ENCODE measurements around the gene TMTC1.

The TMTC1 gene

GRCh38 chr12:29778531-29778930 lies 5.2 kb downstream of the TMTC1 start:
- DNase-seq = no peak

DNA sequence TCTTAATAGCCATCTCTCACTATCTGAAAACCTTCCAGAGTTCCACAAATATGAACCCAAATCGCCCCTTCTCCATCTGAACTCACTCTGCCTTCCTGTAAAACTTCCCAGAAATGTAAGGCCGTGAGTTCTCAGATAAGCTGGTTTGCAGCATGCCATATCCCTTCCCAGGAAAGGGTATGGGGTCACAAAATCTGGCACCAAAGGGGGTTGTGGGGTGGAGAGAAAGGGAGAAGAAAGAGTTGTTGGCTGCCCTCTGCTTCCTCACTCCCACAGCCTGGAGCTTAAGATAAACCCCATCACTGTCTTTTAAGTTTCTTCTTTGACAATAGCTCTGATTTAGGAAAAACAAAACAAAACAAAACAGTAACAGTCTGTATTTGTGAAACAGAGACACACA lies 10.7 kb downstream of the TMTC1 start:
- DNase-seq = no peak

DNA sequence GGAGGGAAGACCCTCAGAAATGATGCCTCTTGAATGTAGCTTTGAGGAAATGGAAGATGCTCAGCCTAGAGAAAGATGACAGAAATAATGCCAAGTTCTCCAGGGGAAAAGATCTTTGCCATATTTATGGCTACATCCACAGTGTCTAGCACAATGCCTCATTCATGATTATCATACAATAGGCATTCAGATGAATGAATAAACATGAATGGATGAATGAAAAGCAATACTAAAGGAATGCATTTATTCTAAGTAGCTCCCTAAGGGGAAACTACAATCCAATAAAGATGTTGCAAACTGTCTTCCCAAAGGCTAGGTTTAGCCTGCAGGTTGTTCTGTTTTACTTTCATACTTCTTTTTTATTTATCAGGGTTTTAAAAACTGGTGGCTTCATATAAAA lies 12.0 kb downstream of the TMTC1 start:
- no peak for DNase-seq

DNA sequence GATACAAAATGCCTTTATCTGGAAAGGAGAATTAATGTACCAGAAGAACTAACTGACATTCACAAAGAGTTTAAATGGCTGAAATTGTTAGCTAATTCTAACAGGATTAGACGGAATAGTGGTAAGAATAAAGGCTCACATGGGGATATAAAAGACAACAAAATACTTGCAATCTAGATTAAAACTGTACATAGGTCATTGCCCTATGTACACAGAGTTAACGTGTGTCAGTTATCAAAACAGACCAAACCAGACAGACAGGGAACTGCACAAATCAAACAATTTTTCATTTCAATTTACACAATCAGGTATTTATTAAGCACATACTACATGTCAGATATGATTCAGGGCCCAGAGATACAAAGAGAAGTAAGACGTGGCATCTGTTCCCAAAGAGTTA lies 12.6 kb downstream of the TMTC1 start:
- no peak for DNase-seq

GRCh38 chr12:29769162-29769858 lies 14.4 kb downstream of the TMTC1 start:
- DNase-seq = no peak

DNA sequence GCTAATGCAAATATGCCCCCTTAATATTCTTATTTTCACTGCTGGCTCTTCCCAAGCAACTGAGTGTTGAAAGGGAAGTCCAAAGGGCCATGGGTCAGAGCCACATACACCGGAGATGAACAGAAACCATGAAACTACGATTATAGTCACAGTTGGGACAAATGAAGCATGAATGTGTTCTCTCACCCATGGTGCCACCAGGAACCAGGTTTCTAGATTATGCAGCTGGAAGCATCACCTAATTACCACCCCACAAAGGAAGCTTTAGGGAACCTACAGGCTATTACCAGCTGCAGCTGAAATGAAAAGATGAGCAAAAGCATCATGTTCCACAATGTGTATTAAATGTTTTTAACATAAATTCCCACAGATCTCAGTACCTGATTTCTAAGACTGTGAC lies 15.4 kb downstream of the TMTC1 start:
- no peak for DNase-seq

DNA sequence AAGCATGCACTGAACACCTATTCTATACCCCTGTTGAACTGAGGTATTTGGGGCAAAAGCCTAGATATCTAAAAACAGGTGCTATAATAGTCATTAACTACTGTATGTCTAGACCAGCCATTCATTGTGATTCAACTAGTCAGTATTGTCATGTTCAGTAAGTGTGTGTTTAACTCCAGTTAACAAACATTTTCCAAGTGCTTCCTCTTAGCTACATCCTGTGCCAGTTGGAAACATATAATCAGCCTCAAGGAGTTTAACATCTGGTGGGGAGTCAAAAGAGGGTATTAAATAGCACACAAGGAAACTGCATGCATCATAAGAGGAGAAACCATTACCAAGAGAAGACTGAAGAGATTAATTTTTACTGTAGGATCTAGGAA lies 20.4 kb downstream of the TMTC1 start:
- no peak for DNase-seq

DNA sequence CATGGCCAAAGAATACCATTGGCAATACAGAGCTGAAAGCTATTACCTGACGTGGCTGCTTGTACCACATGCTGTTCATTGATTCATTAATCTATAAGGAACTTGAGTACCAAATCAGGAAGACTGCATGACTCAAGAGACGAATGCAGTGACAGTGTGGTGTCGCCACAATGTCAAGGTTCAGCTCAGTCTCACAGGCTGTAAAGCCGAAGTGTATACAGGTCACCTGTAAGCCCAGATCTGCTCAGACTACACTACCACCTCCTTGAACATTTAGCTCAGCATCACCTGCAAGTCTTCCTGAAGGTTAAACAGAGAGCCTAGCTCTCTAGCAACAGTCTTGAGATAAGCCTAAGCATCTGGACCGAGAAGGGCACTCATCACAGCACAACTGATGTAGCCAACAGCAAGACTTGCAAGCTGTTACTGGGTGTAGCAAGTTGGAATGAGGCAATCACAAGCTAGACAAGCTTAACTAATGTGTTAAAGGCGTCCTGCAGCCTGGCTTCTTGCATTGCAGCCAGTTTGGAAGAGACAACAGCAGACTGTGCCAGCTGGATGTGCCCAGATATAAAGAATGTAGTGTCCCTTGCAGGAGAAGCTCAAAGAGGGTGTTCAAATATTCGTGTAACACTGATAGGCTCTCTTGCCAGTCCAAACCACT lies 21.0 kb downstream of the TMTC1 start:
- no peak for DNase-seq

DNA sequence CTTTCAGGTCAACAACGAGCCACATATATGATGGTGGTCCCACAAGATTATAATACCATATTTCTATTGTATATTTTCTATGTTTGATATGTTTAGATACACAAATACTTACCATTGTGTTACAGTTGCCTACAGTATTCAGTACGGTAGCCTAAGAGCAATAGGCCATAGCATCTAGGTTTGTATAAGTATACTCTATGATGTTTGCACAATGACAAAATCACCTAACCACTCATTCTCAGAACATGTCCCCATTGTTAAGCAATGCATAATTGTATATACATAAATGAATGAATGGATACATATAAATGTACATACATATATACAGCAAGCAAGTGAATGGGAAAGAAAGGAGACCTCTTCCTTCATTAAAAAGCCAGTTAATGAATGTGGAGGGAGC lies 23.8 kb downstream of the TMTC1 start:
- DNase-seq = no peak

DNA sequence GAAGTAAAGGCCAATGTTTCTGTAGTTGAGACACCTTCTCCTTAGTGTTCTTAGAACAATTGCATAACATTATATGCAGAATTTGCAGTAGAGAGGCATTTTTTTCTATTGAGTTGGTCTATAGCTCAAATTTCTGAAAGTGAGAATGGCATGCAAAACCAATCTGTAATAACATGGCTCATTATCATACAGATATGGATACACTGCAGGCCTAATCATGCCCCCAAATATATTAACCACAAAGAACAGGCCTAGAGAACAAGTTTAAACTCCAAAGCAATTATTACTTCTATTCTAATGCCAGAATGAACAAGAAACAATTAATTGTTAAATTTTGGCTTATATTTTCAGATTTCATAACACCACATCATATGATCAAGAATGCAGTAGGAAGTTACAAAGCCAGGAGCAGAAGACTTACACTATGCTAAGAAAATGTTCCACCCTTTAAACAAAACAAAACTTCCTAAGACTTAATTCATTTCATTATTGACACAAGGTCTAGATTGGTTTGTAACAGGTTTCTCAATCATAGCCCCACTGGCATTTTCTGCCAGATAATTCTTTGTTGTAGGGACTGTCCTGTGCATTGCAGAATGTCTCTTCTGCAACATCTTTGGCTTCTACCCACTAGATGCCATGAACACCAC lies 26.9 kb downstream of the TMTC1 start:
- no peak for DNase-seq

GRCh38 chr12:29754235-29755189 lies 29.2 kb downstream of the TMTC1 start:
- DNase-seq = no peak

DNA sequence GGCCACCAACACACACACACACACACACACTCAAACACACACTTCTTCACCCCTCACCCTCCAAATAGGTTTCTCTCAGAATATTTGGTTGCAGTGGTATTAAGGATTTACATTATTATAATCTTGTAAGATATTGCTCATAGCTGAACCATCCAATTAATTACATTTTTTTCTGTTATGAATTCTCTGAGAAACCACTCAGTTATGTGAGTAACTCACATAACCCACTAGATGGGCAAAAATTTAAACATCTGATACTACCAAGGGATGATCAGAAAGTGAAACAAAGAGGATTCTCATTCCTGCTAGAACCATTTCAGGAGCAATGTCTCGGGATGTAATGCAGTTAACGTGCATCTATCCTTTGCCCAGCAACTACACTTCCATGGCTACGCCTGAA lies 31.6 kb downstream of the TMTC1 start:
- DNase-seq = no peak

DNA sequence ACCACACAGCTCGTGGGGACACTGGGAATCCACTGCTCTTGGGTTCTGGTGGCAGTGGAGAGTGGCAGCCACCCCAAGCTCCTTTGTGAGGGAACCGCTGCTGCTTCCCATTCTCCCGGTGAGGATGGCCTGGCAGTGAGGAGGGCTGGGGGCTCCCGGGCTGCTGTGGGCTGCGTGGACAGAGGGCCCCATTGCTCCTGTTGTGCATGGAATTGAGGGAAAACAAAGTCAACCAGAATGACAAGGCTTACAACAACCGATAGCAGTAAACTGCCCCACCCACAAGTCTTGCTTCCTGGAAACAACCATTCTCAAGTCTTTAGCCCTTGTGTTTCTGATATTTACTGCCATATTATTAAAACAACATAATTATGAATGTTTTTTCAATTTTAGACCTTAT lies 32.1 kb downstream of the TMTC1 start:
- DNase-seq = no peak

DNA sequence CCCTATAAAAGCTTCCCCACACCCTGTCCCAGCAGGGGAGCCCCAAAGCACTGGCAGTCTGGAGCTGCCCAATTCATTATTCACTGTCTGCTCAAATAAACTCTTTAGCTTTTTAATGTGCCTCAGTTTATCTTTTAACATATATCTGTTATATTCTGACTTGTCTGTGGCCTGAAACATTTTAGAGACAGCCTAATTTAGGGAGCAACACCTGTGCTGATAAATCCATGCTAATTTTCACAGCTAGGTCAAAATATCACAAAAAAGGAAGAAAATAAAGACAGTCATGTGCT lies 32.9 kb downstream of the TMTC1 start:
- DNase-seq = no peak

GRCh38 chr12:29750131-29750927 lies 33.4 kb downstream of the TMTC1 start:
- DNase-seq = no peak

GRCh38 chr12:29744365-29744764 lies 39.4 kb downstream of the TMTC1 start:
- DNase-seq = no peak

DNA sequence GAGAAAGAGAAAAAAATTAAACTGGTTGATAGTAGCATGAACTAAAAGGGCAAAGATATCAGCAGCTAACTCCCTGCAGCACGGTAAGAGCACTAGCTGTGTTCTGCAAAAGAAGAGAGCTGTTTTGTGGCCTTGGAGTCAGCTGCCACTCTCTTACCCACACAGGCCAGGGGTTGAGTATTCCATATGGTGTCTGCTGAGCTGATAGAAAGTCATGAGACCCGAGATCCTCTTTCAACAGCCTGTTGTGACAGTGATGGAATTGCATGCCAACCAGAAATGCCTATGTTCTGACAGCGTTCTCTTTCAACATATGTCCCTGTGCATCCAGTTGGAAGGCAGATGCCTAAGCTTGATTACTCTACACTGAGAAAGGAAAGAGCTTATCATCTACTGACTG lies 39.9 kb downstream of the TMTC1 start:
- DNase-seq = no peak

GRCh38 chr12:29743077-29743476 lies 40.7 kb downstream of the TMTC1 start:
- no peak for DNase-seq

DNA sequence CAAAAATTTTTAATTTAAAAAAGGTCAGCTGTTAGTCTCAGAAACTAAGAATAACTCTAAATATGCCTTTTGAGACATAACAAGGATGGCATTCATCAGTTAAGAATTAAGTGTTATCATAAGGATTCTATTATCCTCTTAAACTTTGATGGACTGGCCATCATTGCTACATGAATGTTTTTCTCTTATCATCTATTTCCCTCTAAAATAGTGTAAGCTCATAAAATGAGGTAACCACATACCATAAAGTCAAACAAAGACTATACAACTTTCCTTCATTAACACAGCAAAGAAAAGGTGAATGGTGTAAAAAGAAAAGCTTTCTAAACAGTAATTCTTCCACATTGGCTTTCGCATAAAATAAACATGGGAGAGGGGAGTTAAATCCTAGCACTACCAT lies 41.1 kb downstream of the TMTC1 start:
- no peak for DNase-seq

- no peak for DNase-seq
Observed at GRCh38 chr12:29741342-29742241, 42.1 kb downstream of the TMTC1 start.

DNA sequence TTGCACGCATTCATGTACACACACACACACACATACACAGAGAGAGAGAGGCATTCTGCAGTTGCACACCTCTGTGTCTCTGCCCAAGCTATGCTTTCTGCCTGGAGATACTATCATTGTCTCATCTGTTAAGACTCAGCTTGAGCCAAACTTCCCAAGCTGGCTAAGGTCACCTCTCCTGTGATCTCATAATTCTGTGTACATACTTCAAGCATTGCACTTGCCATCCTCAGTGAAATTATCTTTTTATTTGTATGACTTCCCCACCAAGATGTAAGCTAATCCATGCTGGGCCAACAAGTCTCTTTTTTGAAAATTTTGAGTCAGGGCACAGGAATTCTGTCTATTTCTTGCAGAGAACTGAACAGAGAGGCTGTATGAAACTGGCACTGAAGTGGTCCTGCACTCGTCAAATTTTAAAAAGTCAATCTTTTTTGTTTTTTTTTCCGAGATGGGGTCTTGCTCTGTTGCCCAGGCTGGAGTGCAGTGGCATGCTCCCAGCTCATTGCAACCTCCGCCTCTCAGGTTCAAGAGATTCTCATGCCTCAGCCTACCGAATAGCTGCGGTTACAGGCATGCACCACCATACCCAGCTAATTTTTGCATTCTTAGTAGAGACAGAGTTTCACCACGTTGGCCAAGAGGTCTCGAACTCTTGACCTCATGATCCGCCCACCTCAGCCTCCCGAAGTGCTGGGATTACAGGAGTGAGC lies 44.3 kb downstream of the TMTC1 start:
- DNase-seq = no peak

Measured in stimulated activated naive CD4-positive, alpha-beta T cell treated with Interleukin-2 at 50 U/mL for 16 hours (primary cell).